ENCODE results near the gene MACROD2.

Gene MACROD2

GRCh38 chr20:16030253-16030652 is 2034.9 kb downstream of the MACROD2 start:
- DNase-seq: no peak

GRCh38 chr20:16035576-16035975 is 2040.3 kb downstream of the MACROD2 start:
- DNase-seq: no peak

- DNase-seq: no peak
Observed at GRCh38 chr20:16036331-16036730, 2041.0 kb downstream of the MACROD2 start.

GRCh38 chr20:16040742-16041141 is 2045.4 kb downstream of the MACROD2 start:
- no peak for DNase-seq

DNA sequence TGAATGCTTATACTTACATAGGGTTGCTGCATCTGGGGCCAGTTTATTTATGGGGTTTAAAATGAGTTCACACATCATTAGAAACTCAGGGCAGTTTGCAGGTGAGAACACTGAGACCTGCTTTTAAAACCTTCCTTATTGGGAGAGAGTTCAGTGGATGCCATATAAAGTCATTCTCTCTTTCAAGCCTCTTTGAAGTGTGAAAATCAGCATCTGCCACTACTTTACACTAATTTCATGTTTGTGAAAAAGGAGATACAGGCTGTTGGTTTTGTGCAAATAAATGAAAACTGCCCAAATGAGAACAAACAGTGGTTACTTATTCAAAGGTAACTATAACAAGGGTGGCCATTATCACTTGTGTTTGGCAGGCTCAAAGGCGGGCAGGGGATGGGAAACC is 2047.4 kb downstream of the MACROD2 start:
- no peak for DNase-seq

GRCh38 chr20:16043931-16044330 is 2048.6 kb downstream of the MACROD2 start:
- no peak for DNase-seq

- no peak for DNase-seq
Observed at GRCh38 chr20:16048876-16049275, 2053.6 kb downstream of the MACROD2 start.

GRCh38 chr20:16049529-16050093 is 2054.3 kb downstream of the MACROD2 start:
- no peak for DNase-seq

- no peak for DNase-seq
Observed at GRCh38 chr20:16050366-16050765, 2055.1 kb downstream of the MACROD2 start.

DNA sequence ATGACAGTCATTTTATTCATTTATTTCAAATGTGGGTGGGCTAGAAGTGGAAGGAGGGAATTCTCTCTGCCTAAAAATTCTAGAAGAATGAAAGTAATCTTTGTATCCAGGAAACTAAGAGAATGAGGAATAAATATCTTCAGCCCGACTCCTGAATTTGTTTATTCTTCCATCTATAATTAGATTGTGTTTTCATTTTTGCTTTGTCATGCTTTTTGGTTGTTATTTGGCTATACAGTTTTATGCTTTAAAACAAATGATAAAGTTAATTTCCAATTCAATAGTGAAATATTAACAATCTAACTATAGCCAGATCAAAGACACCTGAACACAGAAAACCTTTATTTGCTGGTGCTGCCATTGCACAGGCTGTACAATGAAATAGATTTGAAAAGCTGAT is 2056.7 kb downstream of the MACROD2 start:
- no peak for DNase-seq

GRCh38 chr20:16052456-16052855 is 2057.1 kb downstream of the MACROD2 start:
- DNase-seq: no peak

- no peak for DNase-seq
Observed at GRCh38 chr20:16054985-16055384, 2059.7 kb downstream of the MACROD2 start.

DNA sequence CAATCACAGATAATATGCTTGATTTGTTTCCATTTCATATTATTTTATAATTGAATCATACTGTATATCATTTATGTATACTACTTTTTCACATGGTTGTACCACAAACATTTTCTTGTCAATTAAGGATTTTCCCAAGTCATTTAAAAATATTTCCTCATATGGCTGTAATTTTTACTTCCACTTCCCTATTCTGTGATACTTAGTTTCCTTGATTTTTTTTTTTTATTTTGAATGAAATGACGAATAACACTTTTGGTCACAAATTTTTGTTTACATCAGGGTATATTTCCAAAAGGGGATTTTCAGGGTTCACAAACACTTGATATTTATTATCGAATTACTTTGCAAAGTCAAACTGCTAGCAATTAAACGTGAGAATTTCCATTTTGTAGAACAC is 2062.3 kb downstream of the MACROD2 start:
- DNase-seq: no peak

DNA sequence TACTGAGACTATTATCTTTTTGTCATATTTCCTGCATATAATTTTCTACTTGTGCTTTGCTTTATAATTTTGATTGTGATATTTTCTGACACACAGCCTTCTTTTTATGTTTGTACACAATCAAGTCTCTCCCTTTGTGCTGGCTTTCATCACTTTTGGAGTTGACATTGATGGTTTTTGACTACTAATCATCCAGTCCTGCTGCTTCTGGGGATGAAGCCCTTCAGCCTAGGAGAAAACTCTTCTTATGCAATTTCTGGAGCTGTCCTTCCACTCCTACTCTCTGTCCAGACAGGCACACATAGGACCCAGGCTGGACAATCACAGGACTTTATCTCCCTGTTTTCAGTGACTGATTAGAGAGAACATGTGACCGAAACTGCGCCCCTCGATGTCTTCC is 2063.0 kb downstream of the MACROD2 start:
- DNase-seq: no peak

DNA sequence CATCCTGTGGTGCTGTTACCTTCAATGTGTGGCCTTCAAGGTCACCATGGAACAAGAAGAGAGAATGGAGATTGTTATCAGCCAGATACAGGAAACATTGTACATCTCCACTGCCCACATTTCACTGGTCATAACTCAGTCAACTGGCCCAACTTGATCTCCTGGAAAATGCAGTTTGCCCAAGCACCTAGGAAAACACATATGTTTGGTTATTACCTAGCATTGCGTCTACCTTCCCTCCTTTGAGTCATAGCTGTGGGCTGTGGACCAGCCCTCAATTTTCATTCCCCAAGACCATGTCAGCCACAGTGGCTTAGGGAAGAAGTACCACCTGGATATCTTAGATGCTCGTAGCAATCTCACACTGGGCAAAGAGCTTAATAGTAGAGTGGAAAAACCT is 2064.5 kb downstream of the MACROD2 start:
- DNase-seq: no peak

DNA sequence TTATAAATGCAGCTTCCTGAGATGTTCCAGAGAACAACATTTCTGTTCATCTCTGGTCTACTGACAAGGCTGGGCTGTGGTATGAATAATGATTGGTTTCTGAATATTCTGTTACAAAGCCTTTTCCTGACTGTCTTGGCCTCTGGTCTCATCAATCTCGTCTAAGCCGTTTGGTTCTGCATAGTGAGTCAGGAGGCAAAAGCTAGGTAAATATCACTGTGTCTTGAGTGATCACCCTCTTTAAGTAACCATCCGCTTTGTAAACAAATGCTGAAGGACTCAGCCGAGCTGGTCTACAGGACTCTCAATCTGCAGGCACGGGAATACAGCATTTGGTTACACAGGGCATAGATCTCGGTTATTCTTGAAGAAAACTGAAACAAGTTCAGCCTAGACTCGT is 2066.0 kb downstream of the MACROD2 start:
- DNase-seq: peak; percentile 2

GRCh38 chr20:16062661-16063581 is 2067.6 kb downstream of the MACROD2 start:
- DNase-seq: no peak

DNA sequence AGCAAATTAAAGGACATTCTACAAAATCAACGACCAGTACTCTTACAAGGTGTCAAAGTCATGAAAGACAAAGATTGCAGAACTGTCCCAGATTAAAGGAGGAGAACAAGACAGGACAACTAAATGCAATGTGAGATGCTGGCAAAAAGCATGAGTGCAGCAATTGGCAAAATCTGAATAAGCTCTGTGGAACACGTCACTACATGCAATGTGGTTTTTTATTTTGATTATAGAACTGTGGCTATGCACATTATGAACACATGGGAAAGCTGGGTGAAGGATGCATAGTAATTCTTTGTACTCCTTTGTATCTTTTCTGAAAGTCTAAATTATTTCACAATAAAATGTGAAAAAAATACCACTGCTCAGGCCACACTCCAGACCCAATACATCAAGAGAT is 2068.6 kb downstream of the MACROD2 start:
- DNase-seq: no peak

GRCh38 chr20:16064989-16065707 is 2069.8 kb downstream of the MACROD2 start:
- DNase-seq: no peak

GRCh38 chr20:16066571-16066970 is 2071.3 kb downstream of the MACROD2 start:
- DNase-seq: peak; percentile 74

- no peak for DNase-seq
Observed at GRCh38 chr20:16069389-16070010, 2074.2 kb downstream of the MACROD2 start.

GRCh38 chr20:16072220-16072619 is 2076.9 kb downstream of the MACROD2 start:
- DNase-seq: no peak

- no peak for DNase-seq
Observed at GRCh38 chr20:16078172-16078898, 2083.0 kb downstream of the MACROD2 start.

Measured in NCI-H510A (cell line).